ENCODE results near the gene CTCF.

DNA sequence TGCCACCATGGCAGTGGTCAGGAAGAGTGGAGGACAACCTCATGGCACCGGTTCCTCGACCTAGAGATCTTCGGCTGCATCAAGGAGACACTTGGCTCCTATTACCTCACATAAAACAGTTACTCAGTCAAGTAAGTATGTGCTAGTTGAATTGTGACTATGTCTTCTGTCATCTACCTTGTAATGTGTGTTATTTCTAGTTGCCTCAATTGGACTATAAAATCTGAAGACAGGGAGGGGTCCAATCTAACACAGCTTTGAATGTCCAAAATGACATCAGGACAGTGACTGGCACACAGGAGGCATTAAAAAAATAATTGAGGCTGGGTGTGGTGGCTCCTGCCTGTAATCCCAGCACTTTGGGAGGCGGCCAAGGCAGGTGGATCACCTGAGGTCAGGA lies 121.4 kb downstream of the CTCF start:
- TF ChIP-seq, protein P1, sequence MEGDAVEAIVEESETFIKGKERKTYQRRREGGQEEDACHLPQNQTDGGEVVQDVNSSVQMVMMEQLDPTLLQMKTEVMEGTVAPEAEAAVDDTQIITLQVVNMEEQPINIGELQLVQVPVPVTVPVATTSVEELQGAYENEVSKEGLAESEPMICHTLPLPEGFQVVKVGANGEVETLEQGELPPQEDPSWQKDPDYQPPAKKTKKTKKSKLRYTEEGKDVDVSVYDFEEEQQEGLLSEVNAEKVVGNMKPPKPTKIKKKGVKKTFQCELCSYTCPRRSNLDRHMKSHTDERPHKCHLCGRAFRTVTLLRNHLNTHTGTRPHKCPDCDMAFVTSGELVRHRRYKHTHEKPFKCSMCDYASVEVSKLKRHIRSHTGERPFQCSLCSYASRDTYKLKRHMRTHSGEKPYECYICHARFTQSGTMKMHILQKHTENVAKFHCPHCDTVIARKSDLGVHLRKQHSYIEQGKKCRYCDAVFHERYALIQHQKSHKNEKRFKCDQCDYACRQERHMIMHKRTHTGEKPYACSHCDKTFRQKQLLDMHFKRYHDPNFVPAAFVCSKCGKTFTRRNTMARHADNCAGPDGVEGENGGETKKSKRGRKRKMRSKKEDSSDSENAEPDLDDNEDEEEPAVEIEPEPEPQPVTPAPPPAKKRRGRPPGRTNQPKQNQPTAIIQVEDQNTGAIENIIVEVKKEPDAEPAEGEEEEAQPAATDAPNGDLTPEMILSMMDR (conservative IDR thresholded peaks at IDR 0.05; ENCODE audit: low read depth, low read length) = no peak
- no peak for TF ChIP-seq EZH2 (IDR thresholded peaks at IDR 0.05; ENCODE audit: low read length, unreplicated experiment)
